Activated CD4-positive, CD25-positive, alpha-beta regulatory T cell treated with anti-CD3 and anti-CD28 coated beads, Interleukin-2, amount 50 U/mL, for 16 hours (primary cell): ENCODE data around the gene STK26.
"Not testable (repeated sequence)": the region's sequence is repeated elsewhere in the genome, so short reads cannot be mapped to it uniquely, and the experiment has no call there.

Experiments used
- DNase-seq: peaks from one replicate; pipeline ENCODE4 v3.0.0-alpha.2; 2020; ENCODE audit warnings: low read depth, low spot score

Gene STK26

GRCh38 chrX:132037479-132037993 lies 14.4 kb downstream of the STK26 start:
- DNase-seq = no peak

DNA sequence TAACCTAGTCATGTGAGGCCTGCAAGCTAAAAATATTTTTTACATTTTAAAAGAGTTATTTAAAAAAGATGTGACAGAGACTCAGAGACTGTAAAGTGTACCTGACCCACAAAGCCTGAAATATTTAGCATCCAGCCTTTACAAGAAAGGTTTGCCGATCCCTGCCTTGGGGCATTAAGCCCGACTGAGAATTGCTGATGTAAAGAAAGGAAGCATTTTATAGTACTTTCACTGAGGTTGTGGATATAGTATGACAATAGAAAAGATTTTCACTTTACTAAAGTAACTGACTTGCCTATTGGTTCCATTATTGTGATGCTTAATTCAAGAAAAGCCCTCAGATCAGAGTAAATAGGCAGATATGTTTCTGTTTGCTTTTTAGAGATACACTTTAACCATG lies 17.0 kb downstream of the STK26 start:
- DNase-seq = no peak

DNA sequence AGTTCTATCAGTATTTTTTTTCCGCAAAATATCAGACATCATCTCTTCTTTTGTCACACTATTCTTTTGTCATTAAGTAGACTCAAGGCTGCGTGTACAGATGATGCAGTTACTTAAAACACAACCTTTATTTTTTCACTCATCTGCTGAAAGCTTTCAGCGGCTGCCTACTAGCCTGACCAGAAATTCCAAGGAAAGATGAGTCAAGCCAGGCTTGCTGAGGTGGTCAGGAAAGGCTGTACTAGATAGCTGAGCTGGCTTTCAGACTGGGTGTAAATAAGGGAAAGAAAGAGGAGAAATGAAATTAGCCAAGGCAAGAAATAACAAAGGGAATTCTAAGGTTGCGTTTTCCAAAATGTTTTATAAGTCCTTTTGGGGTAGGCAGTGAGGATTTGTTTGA lies 17.9 kb downstream of the STK26 start:
- no peak for DNase-seq

DNA sequence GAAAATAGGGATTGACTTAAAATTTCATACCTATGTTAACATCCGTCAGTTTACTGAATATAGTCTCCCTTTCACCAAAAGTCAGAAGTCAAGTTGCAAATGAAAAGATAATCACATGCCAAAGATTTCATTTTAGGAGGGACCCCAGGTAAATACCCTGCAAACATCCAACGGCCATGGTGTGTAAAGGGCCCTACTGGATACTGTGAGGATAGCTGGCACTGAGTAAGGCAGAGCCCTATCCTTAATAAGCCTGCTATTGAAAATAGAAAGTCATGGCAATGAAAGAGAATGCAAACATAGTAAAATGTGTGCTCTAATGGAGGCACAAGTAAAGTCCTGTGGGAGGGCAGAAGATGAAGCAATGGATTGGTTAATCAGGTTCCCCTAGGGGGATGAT lies 20.9 kb downstream of the STK26 start:
- DNase-seq = no peak

DNA sequence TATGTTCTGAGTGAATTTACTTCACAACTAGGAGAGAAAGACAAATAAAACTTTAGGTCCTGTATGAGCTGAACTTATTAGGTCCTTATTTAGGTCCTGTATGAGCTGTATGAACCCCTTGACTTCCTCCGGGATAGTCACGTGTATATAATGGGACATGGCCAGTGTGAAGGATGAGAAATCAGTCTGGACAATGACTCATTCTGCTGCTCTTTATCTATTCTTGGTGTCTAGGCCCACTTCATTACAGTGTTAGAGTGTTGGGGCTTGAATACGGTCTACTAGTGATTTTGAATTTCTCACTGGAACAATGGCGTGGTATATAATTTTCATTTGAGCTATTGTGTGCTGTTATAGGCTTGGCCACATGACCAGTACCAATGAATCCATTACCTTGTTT lies 21.9 kb downstream of the STK26 start:
- DNase-seq = no peak

DNA sequence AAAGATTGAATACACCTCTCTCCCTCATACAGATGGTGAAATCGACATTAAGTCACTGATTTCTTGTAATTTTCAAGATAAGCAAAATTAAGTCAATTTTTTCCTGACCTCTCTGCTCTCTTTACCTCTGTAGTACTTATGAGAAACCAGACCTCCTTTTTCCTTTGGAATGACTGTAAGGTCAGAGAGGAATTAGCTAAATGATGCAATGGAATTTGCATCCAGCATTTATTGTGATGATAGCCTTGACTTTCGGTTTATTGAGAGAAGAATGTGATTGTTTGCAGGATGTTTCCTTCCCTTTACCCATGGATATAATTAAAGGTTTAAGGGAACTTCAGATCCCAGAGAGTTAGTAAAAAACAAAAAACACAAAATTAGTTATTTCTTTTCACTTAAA lies 22.4 kb downstream of the STK26 start:
- DNase-seq = no peak

DNA sequence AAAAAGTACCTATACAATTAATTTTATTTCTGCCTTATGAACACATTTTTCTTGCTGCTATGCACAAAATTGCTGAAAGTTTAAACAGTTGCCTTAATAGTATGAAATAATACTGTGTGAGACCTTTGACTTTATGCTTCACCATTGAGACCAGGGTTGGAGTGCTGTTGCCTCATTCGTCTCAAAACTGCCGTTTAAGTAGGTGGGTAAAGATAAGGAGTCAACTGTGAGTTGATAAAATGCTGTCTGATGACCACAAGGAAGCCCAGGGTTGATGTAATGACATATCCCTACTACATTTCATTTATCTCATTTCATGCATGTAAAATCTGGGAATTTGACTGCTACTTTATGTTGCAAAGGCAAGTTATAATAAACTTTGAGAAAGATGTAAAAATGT lies 23.4 kb downstream of the STK26 start:
- no peak for DNase-seq

GRCh38 chrX:132051778-132052177 lies 28.7 kb downstream of the STK26 start:
- DNase-seq = not testable (repeated sequence)

DNA sequence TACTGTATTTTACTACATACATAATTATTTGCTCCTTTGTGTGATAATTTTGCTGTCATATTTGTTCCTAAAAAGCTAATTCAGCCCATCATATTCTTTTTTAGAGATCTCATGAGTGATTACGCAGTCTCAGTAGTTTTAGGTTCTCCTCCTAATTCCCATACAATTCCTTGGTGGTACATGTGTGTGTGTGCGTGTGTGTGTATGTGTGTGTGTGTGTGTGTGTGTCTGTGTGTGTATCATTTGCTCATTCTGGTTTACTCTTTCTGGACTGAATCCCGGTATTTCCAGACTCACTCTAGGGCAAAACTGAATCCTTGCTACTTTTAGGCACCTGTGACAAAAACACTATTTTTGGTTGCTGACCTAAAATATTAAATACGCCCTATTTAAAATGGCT lies 34.9 kb downstream of the STK26 start:
- no peak for DNase-seq

DNA sequence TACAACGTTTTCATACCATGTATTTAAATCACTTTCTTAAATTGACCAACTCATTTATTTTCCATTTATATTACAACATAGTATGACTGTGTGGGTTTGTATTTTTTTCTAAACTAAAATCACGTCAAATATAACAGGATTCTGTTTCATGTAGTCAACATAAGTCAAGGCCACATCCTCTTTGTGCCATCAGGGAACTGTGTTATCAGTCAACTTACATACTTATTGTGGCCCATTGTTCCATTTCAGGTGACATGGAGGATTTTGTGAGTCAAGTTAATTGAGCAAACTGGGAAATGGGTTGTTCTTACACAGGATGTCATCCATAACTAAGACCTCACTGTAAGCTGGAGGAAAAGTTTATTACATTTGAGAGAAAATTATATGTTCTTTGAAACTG lies 35.9 kb downstream of the STK26 start:
- DNase-seq = no peak

- DNase-seq = no peak
Measured at GRCh38 chrX:132059973-132060540, 37.0 kb downstream of the STK26 start.

- no peak for DNase-seq
Measured at GRCh38 chrX:132063334-132063733, 40.2 kb downstream of the STK26 start.

GRCh38 chrX:132063862-132064261 lies 40.8 kb downstream of the STK26 start:
- no peak for DNase-seq

- DNase-seq = no peak
Measured at GRCh38 chrX:132068405-132068804, 45.3 kb downstream of the STK26 start.

GRCh38 chrX:132071254-132071653 lies 48.2 kb downstream of the STK26 start:
- no peak for DNase-seq

DNA sequence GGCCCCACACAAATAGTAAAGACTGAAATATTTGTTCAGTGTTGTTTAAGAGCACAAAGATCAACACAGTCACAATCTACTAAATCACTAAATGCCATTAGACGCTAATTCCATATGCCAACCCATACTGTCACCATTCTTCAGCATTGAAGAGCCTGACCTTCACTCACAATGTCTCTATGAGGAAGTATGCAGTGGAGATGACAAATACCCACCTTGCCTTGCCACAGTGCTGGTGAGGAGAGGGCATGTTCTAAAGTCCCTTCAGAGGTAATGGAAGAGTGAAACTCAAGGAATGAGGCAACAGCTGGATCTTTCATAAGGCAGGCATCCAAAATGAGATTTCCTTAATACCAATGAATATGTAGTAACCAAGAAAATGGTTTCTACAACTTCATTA lies 54.3 kb downstream of the STK26 start:
- DNase-seq = no peak

GRCh38 chrX:132077912-132078311 lies 54.8 kb downstream of the STK26 start:
- DNase-seq = no peak

GRCh38 chrX:132085786-132086185 lies 62.7 kb downstream of the STK26 start:
- no peak for DNase-seq

DNA sequence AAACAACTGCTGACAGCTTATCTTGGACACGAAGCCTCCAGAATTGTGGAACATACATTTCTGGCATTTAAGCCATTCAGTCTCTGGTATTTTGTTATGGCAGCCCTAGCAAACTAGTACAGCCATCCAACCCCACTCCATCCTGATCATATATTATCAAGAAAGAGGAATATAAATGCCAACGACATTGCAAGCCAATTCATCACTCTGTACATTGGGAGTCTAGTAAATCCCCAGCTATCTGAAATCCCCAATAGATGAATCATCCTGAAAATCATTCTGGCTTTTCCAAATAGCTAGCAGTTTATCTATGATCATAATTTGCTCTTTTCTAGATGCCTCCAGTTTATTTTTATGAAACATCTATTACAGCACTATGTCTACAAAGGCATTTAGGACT lies 63.6 kb downstream of the STK26 start:
- no peak for DNase-seq

GRCh38 chrX:132088864-132089263 lies 65.8 kb downstream of the STK26 start:
- DNase-seq = no peak

- no peak for DNase-seq
Measured at GRCh38 chrX:132090403-132091159, 67.5 kb downstream of the STK26 start.

GRCh38 chrX:132092439-132093065 lies 69.5 kb downstream of the STK26 start:
- DNase-seq = peak; percentile 12
